ENCODE results near the gene MAVS.
"Not testable (repeated sequence)": the region's sequence is repeated elsewhere in the genome, so short reads cannot be mapped to it uniquely, and the experiment has no call there.

Gene MAVS

GRCh38 chr20:3815703-3816315, 30.8 kb upstream of the MAVS start:
- DNase-seq: peak; percentile 12

- peak; percentile 77 for DNase-seq
Measured at GRCh38 chr20:3818155-3819151, 28.2 kb upstream of the MAVS start.

- no peak for DNase-seq
Measured at GRCh38 chr20:3819411-3820047, 27.1 kb upstream of the MAVS start.

GRCh38 chr20:3820048-3820900, 26.4 kb upstream of the MAVS start, which contains the start of gene AP5S1:
TSS of gene AP5S1 (plus strand) at chr20:3820547. CDS start at chr20:3822118, 1,571 bp downstream.
- DNase-seq: peak; percentile 98

- DNase-seq: no peak
Measured at GRCh38 chr20:3820901-3821727, 25.5 kb upstream of the MAVS start.

GRCh38 chr20:3821996-3822395, 24.6 kb upstream of the MAVS start:
- DNase-seq: no peak

GRCh38 chr20:3823881-3824280, 22.8 kb upstream of the MAVS start:
- no peak for DNase-seq

- DNase-seq: no peak
Measured at GRCh38 chr20:3825526-3825925, 21.1 kb upstream of the MAVS start.

GRCh38 chr20:3826420-3826819, 20.2 kb upstream of the MAVS start:
- no peak for DNase-seq

GRCh38 chr20:3828798-3829197, 17.8 kb upstream of the MAVS start:
- no peak for DNase-seq

GRCh38 chr20:3829891-3830290, 16.7 kb upstream of the MAVS start:
- not testable (repeated sequence) for DNase-seq

GRCh38 chr20:3836132-3836531, 10.5 kb upstream of the MAVS start:
- DNase-seq: no peak

- DNase-seq: no peak
Measured at GRCh38 chr20:3839328-3839727, 7.3 kb upstream of the MAVS start.

GRCh38 chr20:3840201-3840600, 6.4 kb upstream of the MAVS start:
- DNase-seq: not testable (repeated sequence)

GRCh38 chr20:3842348-3842930, 4.2 kb upstream of the MAVS start:
- no peak for DNase-seq

GRCh38 chr20:3843490-3843889, 3.1 kb upstream of the MAVS start:
- no peak for DNase-seq

- not testable (repeated sequence) for DNase-seq
Measured at GRCh38 chr20:3843990-3844619, 2.5 kb upstream of the MAVS start.

GRCh38 chr20:3846378-3846739, 275 bp upstream of the MAVS start:
- no peak for DNase-seq

- DNase-seq: no peak
Measured at GRCh38 chr20:3847429-3847940, 851 bp downstream of the MAVS start.

- DNase-seq: no peak
Measured at GRCh38 chr20:3848565-3848964, 1.9 kb downstream of the MAVS start.

GRCh38 chr20:3854462-3854871, 7.8 kb downstream of the MAVS start:
- DNase-seq: no peak

Data from RPMI8226 (cell line).